ENCODE measurements around the gene GNPNAT1. TPM values are rescaled to one million over a fixed set of nuclear protein-coding genes. Genes with fewer than 3 reads are reported as not detected.

Gene GNPNAT1
- total and polyA plus RNA-seq, 2 of the 4 experiments (the other 2 are of a cell fraction) = 19.4 to 30.5 TPM

DNA sequence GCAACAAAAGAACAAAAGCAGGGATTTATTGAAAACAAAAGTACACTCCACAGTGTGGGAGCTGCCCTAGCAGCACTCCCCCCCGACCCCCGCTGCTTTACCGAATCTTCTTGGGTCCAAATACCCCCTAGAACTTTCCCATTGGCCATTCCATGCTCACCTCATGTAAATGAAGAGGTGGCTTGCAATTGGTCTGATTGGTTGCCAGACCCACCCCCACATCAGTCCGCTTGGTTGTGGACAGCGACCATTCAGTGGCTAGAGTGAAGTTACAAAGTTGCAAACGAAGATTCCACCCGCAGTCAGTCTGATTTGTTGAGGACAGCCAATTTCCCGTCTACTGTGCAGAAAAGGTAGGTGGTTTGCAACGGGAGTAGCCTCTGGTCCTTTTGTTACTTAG lies 57.6 kb downstream of the GNPNAT1 start:
- no peak overlapping the region for H4K91ac ChIP-seq (ENCODE audit: insufficient read depth, low read depth, low read length)
- no peak for ATAC-seq (ENCODE audit: low read depth)
- no peak overlapping the region for H2BK20ac ChIP-seq (ENCODE audit: low read depth, low read length)
- H2BK120ac ChIP-seq (ENCODE audit: low read depth, low read length) = no peak overlapping the region
- H3K27ac ChIP-seq (ENCODE audit: insufficient read depth, low read length) = no peak overlapping the region
- H2AFZ ChIP-seq (replicated peaks; ENCODE audit: low read length, poor library complexity) = no peak overlapping the region
- TF ChIP-seq MAFK (IDR thresholded peaks at IDR 0.05; ENCODE audit: low read depth, low read length) (no peak), NFE2L2 (IDR thresholded peaks at IDR 0.05; ENCODE audit: low read depth, low read length) (no peak), CHD1 (IDR thresholded peaks at IDR 0.05; ENCODE audit: low read depth, low read length) (no peak), ELK1 (IDR thresholded peaks at IDR 0.05; ENCODE audit: borderline replicate concordance, low read depth, low read length) (no peak), POLR2A (IDR thresholded peaks at IDR 0.05; ENCODE audit: low read depth, low read length) (no peak), BHLHE40 (IDR thresholded peaks at IDR 0.05; ENCODE audit: low read depth, low read length) (no peak), RCOR1 (IDR thresholded peaks at IDR 0.05; ENCODE audit: insufficient replicate concordance, low read length) (no peak)
- TF ChIP-seq, protein P1, sequence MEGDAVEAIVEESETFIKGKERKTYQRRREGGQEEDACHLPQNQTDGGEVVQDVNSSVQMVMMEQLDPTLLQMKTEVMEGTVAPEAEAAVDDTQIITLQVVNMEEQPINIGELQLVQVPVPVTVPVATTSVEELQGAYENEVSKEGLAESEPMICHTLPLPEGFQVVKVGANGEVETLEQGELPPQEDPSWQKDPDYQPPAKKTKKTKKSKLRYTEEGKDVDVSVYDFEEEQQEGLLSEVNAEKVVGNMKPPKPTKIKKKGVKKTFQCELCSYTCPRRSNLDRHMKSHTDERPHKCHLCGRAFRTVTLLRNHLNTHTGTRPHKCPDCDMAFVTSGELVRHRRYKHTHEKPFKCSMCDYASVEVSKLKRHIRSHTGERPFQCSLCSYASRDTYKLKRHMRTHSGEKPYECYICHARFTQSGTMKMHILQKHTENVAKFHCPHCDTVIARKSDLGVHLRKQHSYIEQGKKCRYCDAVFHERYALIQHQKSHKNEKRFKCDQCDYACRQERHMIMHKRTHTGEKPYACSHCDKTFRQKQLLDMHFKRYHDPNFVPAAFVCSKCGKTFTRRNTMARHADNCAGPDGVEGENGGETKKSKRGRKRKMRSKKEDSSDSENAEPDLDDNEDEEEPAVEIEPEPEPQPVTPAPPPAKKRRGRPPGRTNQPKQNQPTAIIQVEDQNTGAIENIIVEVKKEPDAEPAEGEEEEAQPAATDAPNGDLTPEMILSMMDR (conservative IDR thresholded peaks at IDR 0.05; ENCODE audit: low read depth, low read length) = no peak
- H3K4me3 ChIP-seq (ENCODE audit: insufficient read depth, low read depth, low read length) = no peak overlapping the region
- no peaks in the 10 kb centered on the region; the same call in 1 of the 2 replicates for H4K20me1 ChIP-seq (ENCODE audit: insufficient read depth, low read length)
- dilution Hi-C loops (cut with HindIII; ENCODE audit: low sequenced_read_pairs, unreplicated experiment) = no loop called here
- H2BK15ac ChIP-seq (ENCODE audit: low read depth, low read length) = no peak overlapping the region
- in situ Hi-C loops (cut with MboI; ENCODE audit: low sequenced_read_pairs) = no loop called here
- no peak overlapping the region for H2AK5ac ChIP-seq (ENCODE audit: low read depth, low read length)
- H3K9me1 ChIP-seq (ENCODE audit: insufficient read depth, low read length) = no peaks in the 10 kb centered on the region
- no peak overlapping the region for H2AK9ac ChIP-seq (replicated peaks; ENCODE audit: low read depth, low read length, poor library complexity)
- no peak overlapping the region for H3K9ac ChIP-seq (ENCODE audit: low read depth, low read length)
- H3K79me1 ChIP-seq (ENCODE audit: low read depth in 1 of 2, low read length in 2 of 2) = peaks cover 15 to 60% of the 10 kb centered on the region in 2 experiments; a peak in 3 of 4 replicates
- no TSS peak for BruUV-seq (replicated peaks)
- H4K8ac ChIP-seq (ENCODE audit: low read depth in 2 of 2, low read length in 2 of 2) = no peak overlapping the region
- intact Hi-C loops (cut with micrococcal nuclease) = no loop called here
- ChIA-PET POLR2A (ENCODE audit: unreplicated experiment) (no interaction called here), CTCF (interaction anchor here (0.6 kb wide), 1 partner anchor 586 kb away, joined by 3 read pairs; no protein-coding TSS in a partner anchor)
- no peak overlapping the region for H3K18ac ChIP-seq (ENCODE audit: low read depth, low read length)
- H2BK5ac ChIP-seq (ENCODE audit: low read depth, low read length, poor library complexity, severe bottlenecking) = no peak overlapping the region
- no peak overlapping the region for H3K14ac ChIP-seq (replicated peaks; ENCODE audit: low read depth, low read length)
- H3K4me2 ChIP-seq (ENCODE audit: low read depth, low read length) = no peak overlapping the region
- no CpG with 5 or more reads among the region's 9 CpGs for WGBS, 2 experiments (ENCODE audit: extremely low coverage in 2 of 2, insufficient read length in 1 of 2)
- peaks cover 3% of the 10 kb centered on the region; the same call in 1 of the 2 replicates for H3K36me3 ChIP-seq (ENCODE audit: control insufficient read depth, insufficient read depth, low read length)
- no peak overlapping the region for H3K23ac ChIP-seq (ENCODE audit: low read depth, low read length)
- H3K56ac ChIP-seq (ENCODE audit: extremely low read depth, insufficient read depth, low read length) = no peak overlapping the region
- H3K4me1 ChIP-seq (ENCODE audit: control insufficient read depth, insufficient read depth, low read length) = peaks cover 2% of the 10 kb centered on the region; the same call in 1 of the 2 replicates
- no peak overlapping the region for H4K5ac ChIP-seq (ENCODE audit: low read depth, low read length)
- no peaks in the 10 kb centered on the region for H3K27me3 ChIP-seq (ENCODE audit: control insufficient read depth, insufficient read depth, low read length)
- DNase-seq = no peak
- H3K4ac ChIP-seq (ENCODE audit: low read depth, low read length) = no peak overlapping the region
- H3K9me3 ChIP-seq (ENCODE audit: control insufficient read depth, insufficient read depth, low read length) = no peaks in the 10 kb centered on the region

Measured in IMR-90 (cell line).